NCI-H1417 treated with DMSO at 0.1 percent for 48 hours (cell line): ENCODE measurements around the gene ZSCAN21.

Experiments used
- DNase-seq: peaks from one replicate; lab custom pipeline; 2025; lab: John Stamatoyannopoulos, UW

Gene ZSCAN21

GRCh38 chr7:100077205-100077604 lies 27.6 kb downstream of the ZSCAN21 start:
- DNase-seq: no peak

GRCh38 chr7:100079024-100079560 lies 29.5 kb downstream of the ZSCAN21 start:
- DNase-seq: no peak

GRCh38 chr7:100080907-100081534 lies 31.4 kb downstream of the ZSCAN21 start:
- DNase-seq: no peak

- peak; percentile 89 for DNase-seq
Observed at GRCh38 chr7:100081535-100082102, 32.0 kb downstream of the ZSCAN21 start, which contains the start of gene ZNF3. TSS of gene ZNF3 (minus strand) at chr7:100081723. CDS start at chr7:100077357, 4,366 bp downstream.

- DNase-seq: no peak
Observed at GRCh38 chr7:100082978-100083377, 33.4 kb downstream of the ZSCAN21 start.

GRCh38 chr7:100085515-100085914 lies 35.9 kb downstream of the ZSCAN21 start:
- no peak for DNase-seq

GRCh38 chr7:100087055-100087750 lies 37.6 kb downstream of the ZSCAN21 start:
- DNase-seq: no peak

GRCh38 chr7:100088095-100088620 lies 38.6 kb downstream of the ZSCAN21 start:
- no peak for DNase-seq

GRCh38 chr7:100088621-100089457 lies 39.3 kb downstream of the ZSCAN21 start, which contains the start of gene COPS6:
TSS of gene COPS6 (plus strand) at chr7:100088969. CDS start at chr7:100088991, 22 bp downstream.
- no peak for DNase-seq

GRCh38 chr7:100089458-100090196 lies 40.1 kb downstream of the ZSCAN21 start:
- no peak for DNase-seq

GRCh38 chr7:100090527-100091410 lies 41.2 kb downstream of the ZSCAN21 start:
- no peak for DNase-seq

- DNase-seq: no peak
Observed at GRCh38 chr7:100091411-100092181, 42.0 kb downstream of the ZSCAN21 start.

GRCh38 chr7:100093054-100093453 lies 43.5 kb downstream of the ZSCAN21 start:
- DNase-seq: no peak

GRCh38 chr7:100093498-100093897 lies 43.9 kb downstream of the ZSCAN21 start:
- no peak for DNase-seq

GRCh38 chr7:100093925-100094486 lies 44.4 kb downstream of the ZSCAN21 start:
- no peak for DNase-seq

GRCh38 chr7:100095289-100095688 lies 45.7 kb downstream of the ZSCAN21 start:
- DNase-seq: no peak

GRCh38 chr7:100095704-100096103 lies 46.1 kb downstream of the ZSCAN21 start:
- DNase-seq: no peak

- no peak for DNase-seq
Observed at GRCh38 chr7:100098913-100099312, 49.3 kb downstream of the ZSCAN21 start.

GRCh38 chr7:100099452-100099851 lies 49.9 kb downstream of the ZSCAN21 start:
- no peak for DNase-seq
